Caco-2 (cell line): ENCODE results near the gene KIF25. TPM values are rescaled to one million over a fixed set of nuclear protein-coding genes. Genes with fewer than 3 reads are reported as not detected.

ENCODE experiments used
- BruUV-seq: library from RNA; stranded (reverse); fragments of 400-500 nt; replicated peaks from 2 replicates; lab custom pipeline; 2021; lab: Mats Ljungman, UMichigan
- CTCF ChIA-PET: fragments of 300-600 bp; sonication (Branson Sonifier 250); formaldehyde crosslinking; loops from one replicate; lab custom pipeline; 2022; ENCODE audit warnings: antibody characterized with exemption; lab: Charles Lee
- POLR2A ChIA-PET: fragments of 300-600 bp; sonication (Branson Sonifier 250); formaldehyde crosslinking; loops from one replicate; lab custom pipeline; 2022; ENCODE audit warnings: antibody characterized with exemption; lab: Charles Lee
- DNase-seq, 2 experiments: peaks; one replicate each; pipeline versions ENCODE4 v3.0.0 to v3.0.0-alpha.2; 2020 to 2022
- H3K27me3 ChIP-seq: replicated peaks from 2 replicates; pipeline ENCODE4 v1.6.0; 2011; ENCODE audit warnings: low read length; ENCODE audit not compliant: control insufficient read depth, insufficient read depth
- H3K36me3 ChIP-seq: 2 replicates; pipeline ENCODE4 v1.5.1; 2011; ENCODE audit warnings: low read length; ENCODE audit not compliant: control insufficient read depth, insufficient read depth
- H3K4me1 ChIP-seq: fragments of 250-450 bp; sonication (Bioruptor Pico); 2 replicates; pipeline ENCODE4 v1.5.1; 2020; ENCODE audit warnings: mild to moderate bottlenecking
- H3K4me3 ChIP-seq: 2 replicates; pipeline ENCODE4 v1.5.1; 2011; ENCODE audit warnings: low read depth, mild to moderate bottlenecking, control low read depth, low read length
- H3K9me3 ChIP-seq: fragments of 250-450 bp; sonication (Bioruptor Pico); 2 replicates; pipeline ENCODE4 v1.5.1; 2020; ENCODE audit warnings: mild to moderate bottlenecking, moderate library complexity
- H3K27ac Mint-ChIP-seq: one replicate; pipeline ENCODE4 v1.8.0; 2022; ENCODE audit warnings: mixed read lengths; ENCODE audit not compliant: unreplicated experiment
- H3K27me3 Mint-ChIP-seq: one replicate; pipeline ENCODE4 v1.8.0; 2022; ENCODE audit warnings: mixed read lengths; ENCODE audit not compliant: insufficient read depth, unreplicated experiment
- H3K36me3 Mint-ChIP-seq: one replicate; pipeline ENCODE4 v1.8.0; 2022; ENCODE audit warnings: mild to moderate bottlenecking, mixed read lengths; ENCODE audit not compliant: insufficient read depth, unreplicated experiment
- H3K4me1 Mint-ChIP-seq: one replicate; pipeline ENCODE4 v1.8.0; 2022; ENCODE audit warnings: low read depth, mixed read lengths; ENCODE audit not compliant: unreplicated experiment
- H3K4me3 Mint-ChIP-seq: one replicate; pipeline ENCODE4 v1.8.0; 2022; ENCODE audit warnings: mild to moderate bottlenecking, moderate library complexity, mixed read lengths; ENCODE audit not compliant: unreplicated experiment
- H3K9me3 Mint-ChIP-seq: one replicate; pipeline ENCODE4 v1.8.0; 2022; ENCODE audit warnings: mixed read lengths; ENCODE audit not compliant: unreplicated experiment
- CTCF ChIP-seq, 2 experiments: fragments of 200-600 bp in 1 of 2; IDR thresholded peaks; 1 replicate in 1 of 2; 2 replicates in 1 of 2; pipeline versions ENCODE4 v1.5.1 to v1.8.0; 2011 to 2022; ENCODE audit warnings: antibody characterized with exemption in 1 of 2, control low read depth in 1 of 2, inconsistent platforms in 1 of 2, low read depth in 1 of 2, low read length in 1 of 2, mild to moderate bottlenecking in 1 of 2, moderate library complexity in 1 of 2; ENCODE audit not compliant: insufficient read depth in 1 of 2, severe bottlenecking in 1 of 2, unreplicated experiment in 1 of 2
- intact Hi-C: fragments of 100-400 bp; cut with micrococcal nuclease; formaldehyde crosslinking; loops from one replicate; pipeline ENCODE4 v1.10.0; 2022; ENCODE audit not compliant: unreplicated experiment
- total RNA-seq: library from RNA; stranded (reverse); gene quantifications from 2 replicates; pipeline ENCODE4 v1.2.3, GENCODE V29; 2022

Gene KIF25
- total RNA-seq, 1 experiment from 2014 or later = not detected

GRCh38 chr6:168018664-168019063, 21.2 kb downstream of the KIF25 start:
- H3K4me1 Mint-ChIP-seq = peaks cover 5% of the 10 kb centered on the region
- no peak for DNase-seq
- intact Hi-C loops = no loop called here
- no peaks in the 10 kb centered on the region for H3K27me3 ChIP-seq
- no peak overlapping the region for H3K27ac Mint-ChIP-seq
- no peaks in the 10 kb centered on the region for H3K4me1 ChIP-seq
- peaks cover 8% of the 10 kb centered on the region for H3K27me3 Mint-ChIP-seq
- H3K36me3 Mint-ChIP-seq = no peaks in the 10 kb centered on the region
- H3K4me3 Mint-ChIP-seq = no peak overlapping the region
- no peak for TF ChIP-seq CTCF (IDR thresholded peaks at IDR 0.05; ENCODE audit: insufficient read depth in 1 of 2, low read depth in 1 of 2, low read length in 1 of 2, severe bottlenecking in 1 of 2, unreplicated experiment in 1 of 2)
- no peak overlapping the region for H3K4me3 ChIP-seq
- BruUV-seq = no TSS peak
- H3K36me3 ChIP-seq = no peaks in the 10 kb centered on the region
- peaks cover 5% of the 10 kb centered on the region; the same call in 1 of the 2 replicates for H3K9me3 ChIP-seq
- peaks cover 20% of the 10 kb centered on the region for H3K9me3 Mint-ChIP-seq
- ChIA-PET POLR2A (no interaction called here), CTCF (no interaction called here)

GRCh38 chr6:168020242-168020641, 22.8 kb downstream of the KIF25 start:
- ChIA-PET CTCF (no interaction called here), POLR2A (no interaction called here)
- Mint-ChIP-seq H3K4me1 (peaks cover 5% of the 10 kb centered on the region), H3K4me3 (no peak overlapping the region), H3K9me3 (peaks cover 20% of the 10 kb centered on the region), H3K36me3 (no peaks in the 10 kb centered on the region), H3K27ac (no peak overlapping the region), H3K27me3 (peaks cover 8% of the 10 kb centered on the region)
- BruUV-seq = no TSS peak
- Histone ChIP-seq H3K27me3 (no peaks in the 10 kb centered on the region), H3K4me3 (no peak overlapping the region), H3K4me1 (no peaks in the 10 kb centered on the region; the same call in 1 of the 2 replicates), H3K36me3 (no peaks in the 10 kb centered on the region), H3K9me3 (no peaks in the 10 kb centered on the region)
- intact Hi-C loops = no loop called here
- no peak for DNase-seq
- no peak for TF ChIP-seq CTCF (IDR thresholded peaks at IDR 0.05; ENCODE audit: insufficient read depth in 1 of 2, low read depth in 1 of 2, low read length in 1 of 2, severe bottlenecking in 1 of 2, unreplicated experiment in 1 of 2)

GRCh38 chr6:168021581-168021980, 24.1 kb downstream of the KIF25 start:
- no peak for TF ChIP-seq CTCF (IDR thresholded peaks at IDR 0.05; ENCODE audit: insufficient read depth in 1 of 2, low read depth in 1 of 2, low read length in 1 of 2, severe bottlenecking in 1 of 2, unreplicated experiment in 1 of 2)
- Mint-ChIP-seq H3K4me3 (no peak overlapping the region), H3K27me3 (peaks cover 8% of the 10 kb centered on the region), H3K9me3 (peaks cover 20% of the 10 kb centered on the region), H3K4me1 (peaks cover 5% of the 10 kb centered on the region), H3K27ac (no peak overlapping the region), H3K36me3 (no peaks in the 10 kb centered on the region)
- BruUV-seq = no TSS peak
- DNase-seq = no peak
- H3K27me3 ChIP-seq = no peaks in the 10 kb centered on the region
- POLR2A ChIA-PET = no interaction called here
- no peaks in the 10 kb centered on the region for H3K9me3 ChIP-seq
- no peaks in the 10 kb centered on the region; the same call in 1 of the 2 replicates for H3K4me1 ChIP-seq
- CTCF ChIA-PET = no interaction called here
- no peak overlapping the region for H3K4me3 ChIP-seq
- intact Hi-C loops = no loop called here
- no peaks in the 10 kb centered on the region for H3K36me3 ChIP-seq
